KOPT-K1 (cell line): Measurements from ENCODE around the gene ADAM21.
"Not testable (repeated sequence)": the region's sequence is repeated elsewhere in the genome, so short reads cannot be mapped to it uniquely, and the experiment has no call there.

Source experiments
- H3K27ac ChIP-seq: fragments of 200-600 bp; sonication (generic); 2 replicates; pipeline ENCODE4 v1.5.1; 2016; ENCODE audit warnings: antibody characterized with exemption, mild to moderate bottlenecking, low read depth, low read length; ENCODE audit not compliant: poor library complexity, severe bottlenecking
- H3K36me3 ChIP-seq: fragments of 200-600 bp; sonication (generic); 2 replicates; pipeline ENCODE4 v1.5.1; 2017; ENCODE audit warnings: antibody characterized with exemption, mild to moderate bottlenecking, low read length, moderate library complexity; ENCODE audit not compliant: insufficient read depth
- H3K9me3 ChIP-seq: fragments of 200-600 bp; sonication (generic); 2 replicates; pipeline ENCODE4 v1.5.1; 2017; ENCODE audit warnings: antibody characterized with exemption, low read length, mild to moderate bottlenecking; ENCODE audit not compliant: insufficient read depth, poor library complexity, severe bottlenecking

Gene ADAM21

DNA sequence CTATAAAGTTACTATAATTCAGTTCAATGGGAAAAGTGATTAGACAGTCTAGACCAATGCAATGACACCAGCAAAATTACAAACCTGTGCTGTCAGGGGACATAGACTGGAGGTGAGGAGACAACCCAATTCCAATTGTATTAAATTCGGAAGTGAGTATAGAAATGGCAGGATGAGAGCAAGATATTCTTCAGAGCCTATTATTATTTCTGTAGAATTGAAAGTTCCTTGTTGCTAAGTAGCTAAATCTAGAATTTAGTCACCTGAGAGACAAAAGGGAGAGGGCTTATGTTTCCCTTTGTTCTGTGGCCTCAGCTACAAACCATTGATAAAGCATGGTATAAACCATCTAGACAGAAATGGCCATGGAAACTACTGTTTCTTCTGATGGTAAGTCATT is at the start of gene ADAM21:
ADAM21 (plus strand) TSS at position 301 of the 400 bp plus-strand sequence. CDS start 5,326 bp downstream, outside the sequence.
- Histone ChIP-seq H3K36me3 (no peaks in the 10 kb centered on the region), H3K9me3 (no peaks in the 10 kb centered on the region), H3K27ac (no peak within 1 kb of the TSS)

DNA sequence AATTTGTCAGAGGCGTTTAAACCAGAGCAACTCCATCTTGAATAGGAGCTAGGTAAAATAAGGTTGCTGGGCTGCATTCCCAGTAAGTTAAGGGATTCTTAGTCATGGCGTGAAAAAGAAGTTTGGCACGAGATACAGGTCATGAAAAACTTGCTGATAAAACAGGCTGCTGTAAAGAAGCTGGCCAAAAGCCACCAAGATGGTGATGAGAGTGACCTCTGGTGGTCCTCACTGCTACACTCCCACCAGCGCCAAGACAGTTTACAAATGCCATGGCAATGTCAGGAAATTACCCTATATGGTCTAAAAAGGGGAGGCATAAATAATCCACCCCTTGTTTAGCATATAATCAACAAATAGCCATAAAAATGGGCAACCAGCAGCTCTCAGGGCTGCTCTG is 48.6 kb upstream of the ADAM21 start:
- Histone ChIP-seq H3K9me3 (peaks cover 28% of the 10 kb centered on the region), H3K36me3 (peaks cover 26% of the 10 kb centered on the region; the same call in 1 of the 2 replicates)
- not testable (repeated sequence) for H3K27ac ChIP-seq

- peaks cover 10% of the 10 kb centered on the region for H3K9me3 ChIP-seq
- not testable (repeated sequence) for H3K27ac ChIP-seq
- peaks cover 17% of the 10 kb centered on the region for H3K36me3 ChIP-seq
Observed at GRCh38 chr14:70406216-70406615, 45.8 kb upstream of the ADAM21 start.

- peaks cover 10% of the 10 kb centered on the region for H3K9me3 ChIP-seq
- no peak overlapping the region for H3K27ac ChIP-seq
- peaks cover 20% of the 10 kb centered on the region for H3K36me3 ChIP-seq
Observed at GRCh38 chr14:70407621-70408020, 44.4 kb upstream of the ADAM21 start.

DNA sequence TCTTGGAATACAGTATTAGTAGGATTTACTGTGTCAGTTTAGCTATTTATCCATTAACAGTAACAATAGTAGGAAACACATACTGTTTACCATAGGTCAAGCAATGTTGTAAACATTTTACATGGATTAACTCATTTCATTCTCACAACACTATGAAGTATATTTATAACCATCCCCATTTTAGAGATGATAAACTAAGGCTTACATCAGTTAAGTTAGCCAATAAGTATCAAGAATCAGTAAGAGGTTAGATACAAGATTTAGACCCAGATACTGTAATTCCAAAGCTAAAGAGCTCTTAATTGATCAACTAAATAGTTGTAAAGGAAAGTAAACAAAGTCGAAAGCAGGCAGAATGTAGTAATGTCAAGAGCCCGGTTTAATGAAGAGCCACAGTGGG is 36.2 kb upstream of the ADAM21 start:
- no peak overlapping the region for H3K27ac ChIP-seq
- peaks cover 21% of the 10 kb centered on the region for H3K36me3 ChIP-seq
- no peaks in the 10 kb centered on the region for H3K9me3 ChIP-seq

GRCh38 chr14:70416338-70416724 is 35.6 kb upstream of the ADAM21 start:
- Histone ChIP-seq H3K9me3 (no peaks in the 10 kb centered on the region), H3K36me3 (peaks cover 19% of the 10 kb centered on the region), H3K27ac (peak overlapping the region; percentile 56)

- H3K9me3 ChIP-seq, result no peaks in the 10 kb centered on the region
- H3K36me3 ChIP-seq, result peaks cover 14% of the 10 kb centered on the region
- peak within 1 kb of the TSS; percentile 56 for H3K27ac ChIP-seq
Observed at GRCh38 chr14:70416725-70417349, 35.1 kb upstream of the ADAM21 start, which contains the start of gene SYNJ2BP. SYNJ2BP (minus strand) TSS chr14:70417090; CDS start chr14:70416963, 127 bp downstream.

GRCh38 chr14:70419270-70419931 is 32.6 kb upstream of the ADAM21 start:
- not testable (repeated sequence) for H3K9me3 ChIP-seq, H3K36me3 ChIP-seq, H3K27ac ChIP-seq

DNA sequence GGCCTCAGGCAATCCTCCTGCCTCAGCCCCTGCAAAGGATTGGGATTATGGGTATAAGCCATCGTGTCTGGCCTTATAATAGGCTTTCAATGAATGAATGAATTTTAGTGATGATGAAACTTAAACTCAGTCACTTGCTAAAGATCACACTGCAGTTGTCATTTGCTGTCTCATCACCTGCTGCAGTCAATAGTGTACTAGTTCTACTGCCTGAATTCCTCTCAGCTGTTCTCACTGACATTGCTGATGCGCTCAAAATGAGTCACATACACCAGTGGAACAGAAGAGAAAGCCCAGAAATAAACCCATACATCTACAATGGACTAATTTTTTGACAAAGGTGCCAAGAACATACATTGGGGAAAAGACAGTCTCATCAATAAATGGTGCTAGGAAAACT is 29.4 kb upstream of the ADAM21 start:
- no peak overlapping the region for H3K27ac ChIP-seq
- no peaks in the 10 kb centered on the region for H3K9me3 ChIP-seq

DNA sequence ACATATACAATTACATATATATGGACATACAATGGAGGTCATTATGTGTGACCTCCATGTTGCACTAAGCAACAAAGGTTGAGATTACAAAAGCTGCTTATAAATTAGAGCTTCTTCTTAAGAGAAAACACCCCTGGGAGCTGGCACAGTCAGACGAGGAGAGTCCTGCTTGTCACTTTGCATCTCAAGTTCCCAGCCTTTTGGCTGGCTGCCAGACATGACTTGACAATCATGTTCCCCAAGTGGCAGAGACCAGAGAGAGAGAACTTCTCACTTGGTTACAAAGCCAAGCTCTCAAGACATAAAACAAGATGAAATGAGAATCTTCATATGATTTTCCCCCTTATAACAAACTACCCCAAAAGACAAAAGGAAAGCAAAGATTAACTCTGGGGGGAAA is 26.6 kb upstream of the ADAM21 start:
- H3K36me3 ChIP-seq, result no peaks in the 10 kb centered on the region
- H3K9me3 ChIP-seq, result no peaks in the 10 kb centered on the region
- H3K27ac ChIP-seq, result no peak overlapping the region

More for the DNA sequence above, 29.4 kb upstream of the ADAM21 start:
- no peaks in the 10 kb centered on the region for H3K36me3 ChIP-seq

GRCh38 chr14:70426555-70426954 is 25.4 kb upstream of the ADAM21 start:
- not testable (repeated sequence) for H3K36me3 ChIP-seq, H3K27ac ChIP-seq, H3K9me3 ChIP-seq

DNA sequence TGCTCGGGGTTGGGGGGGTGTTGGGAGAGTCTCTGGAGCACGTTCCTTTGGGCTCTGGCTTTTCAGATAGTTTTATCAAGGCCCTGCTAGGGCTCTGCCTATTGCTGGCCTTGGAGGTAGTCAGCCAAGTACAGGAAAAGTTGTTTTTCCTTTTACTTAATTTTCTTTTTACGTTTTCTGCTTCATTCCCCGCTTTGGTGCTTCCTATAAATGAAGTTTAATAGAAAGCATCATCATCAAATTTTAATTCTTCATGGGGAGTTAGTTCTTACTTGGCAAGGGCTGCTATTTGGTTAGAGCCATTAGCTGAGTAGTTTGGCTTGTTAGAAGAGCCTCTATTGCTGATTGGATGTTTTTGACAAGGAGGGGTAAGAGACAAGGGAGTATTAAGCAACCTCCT is 15.1 kb upstream of the ADAM21 start:
- Histone ChIP-seq H3K27ac (no peak overlapping the region), H3K9me3 (peaks cover 64% of the 10 kb centered on the region), H3K36me3 (no peaks in the 10 kb centered on the region)

GRCh38 chr14:70441641-70442040 is 10.3 kb upstream of the ADAM21 start:
- H3K36me3 ChIP-seq, result no peaks in the 10 kb centered on the region
- peaks cover 68% of the 10 kb centered on the region for H3K9me3 ChIP-seq
- H3K27ac ChIP-seq, result no peak overlapping the region

DNA sequence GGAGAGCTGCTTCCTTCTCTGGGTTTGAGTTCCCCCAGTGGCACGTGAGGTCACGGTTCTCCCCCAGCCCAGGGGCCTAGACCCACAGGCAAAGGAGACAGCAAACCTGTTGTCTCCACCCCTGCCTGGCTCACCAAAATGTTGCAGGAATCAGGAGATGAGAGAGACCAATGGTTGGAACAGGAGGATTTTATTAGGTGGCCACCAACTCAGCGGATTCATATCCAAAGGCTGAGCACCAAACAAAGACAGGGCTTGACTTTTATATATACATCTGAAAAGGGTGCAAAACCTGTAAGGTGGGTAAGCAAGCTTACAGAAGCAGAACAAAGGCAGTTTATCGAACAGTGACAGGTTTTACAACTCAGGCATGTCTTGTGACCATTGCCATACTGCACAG is 9.2 kb upstream of the ADAM21 start:
- H3K9me3 ChIP-seq, result peaks cover 59% of the 10 kb centered on the region

DNA sequence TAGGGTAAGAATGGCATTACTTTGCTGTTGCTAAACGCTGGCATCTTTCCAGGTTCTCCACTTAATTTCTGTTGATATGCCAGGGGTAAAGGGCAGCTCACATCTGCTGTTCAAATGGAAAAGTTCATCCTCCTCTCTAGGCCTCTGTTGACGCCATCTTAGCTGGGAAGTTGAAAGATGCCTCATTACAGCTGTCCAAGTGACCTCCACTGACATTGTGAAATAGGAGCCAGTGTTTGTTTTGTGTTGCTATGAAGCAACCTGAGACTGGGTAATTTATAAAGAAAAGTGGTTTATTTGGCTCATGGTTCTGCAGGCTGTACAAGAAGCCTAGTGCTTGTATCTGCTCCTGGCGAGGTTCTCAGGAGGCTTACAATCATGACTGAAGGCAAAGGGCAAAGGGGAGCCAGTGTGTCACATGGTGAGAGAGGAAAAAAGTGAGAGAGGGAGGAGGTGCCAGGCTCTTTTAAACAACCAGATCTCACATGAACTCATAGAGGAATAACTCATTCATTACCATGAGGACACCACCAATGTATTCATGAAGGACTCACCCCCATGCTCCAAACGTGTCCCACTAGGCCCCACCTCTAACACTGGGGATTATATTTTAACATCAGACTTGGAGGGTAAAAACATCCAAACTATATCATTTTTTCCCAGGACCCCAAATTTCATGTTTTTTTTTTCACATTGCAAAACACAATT is 3.2 kb upstream of the ADAM21 start:
- peaks cover 19% of the 10 kb centered on the region for H3K9me3 ChIP-seq
- H3K36me3 ChIP-seq, result no peaks in the 10 kb centered on the region
- no peak overlapping the region for H3K27ac ChIP-seq

More for the DNA sequence above, 9.2 kb upstream of the ADAM21 start:
- Histone ChIP-seq H3K36me3 (no peaks in the 10 kb centered on the region), H3K27ac (no peak overlapping the region)
